ENCODE results near the gene RNU7-1. TPM values are rescaled to one million over a fixed set of nuclear protein-coding genes. Genes with fewer than 3 reads are reported as not detected.
A peak's percentile ranks its signal among the peaks of the same experiment; 100 is the strongest.

The RNU7-1 gene
- polyA plus RNA-seq, 2 of the 4 experiments (the other 2 are of a cell fraction) = not detected

- ATAC-seq = no peak
- Histone ChIP-seq H3K4me1 (peaks cover 40% of the 10 kb centered on the region), H3K4me3 (no peak overlapping the region), H3K4me2 (no peak overlapping the region), H3K9me3 (no peaks in the 10 kb centered on the region), H3K27ac (no peak overlapping the region)
- no peak for DNase-seq (ENCODE audit: low read depth in 1 of 2, low spot score in 1 of 2)
- POLR2A ChIA-PET = no interaction called here
- TF ChIP-seq USF2 (IDR thresholded peaks at IDR 0.05) (no peak), EP300 (IDR thresholded peaks at IDR 0.05) (no peak), ELK1 (IDR thresholded peaks at IDR 0.05; ENCODE audit: low read depth, low read length) (no peak), CEBPB (IDR thresholded peaks at IDR 0.05) (no peak), BHLHE40 (IDR thresholded peaks at IDR 0.05; ENCODE audit: low read depth, low read length) (no peak), HMGXB4 (CRISPR knock-in tag; IDR thresholded peaks at IDR 0.05; ENCODE audit: borderline replicate concordance) (no peak), POLR2AphosphoS2 (conservative IDR thresholded peaks at IDR 0.05; ENCODE audit: low read length) (no peak)
- CTCF ChIA-PET = interaction anchor here (1.0 to 3.6 kb wide), 11 partner anchors 10 to 145 kb away, joined by 3 to 44 read pairs (median 7); partner anchors contain the start of genes C12orf57, RNU7-1 and SPSB2
- WGBS (ENCODE audit: missing lambda C conversion rate) = 90% methylated on average over 10 of the region's 10 CpGs
- no peak for FAIRE-seq
Observed at GRCh38 chr12:6967651-6968100, 24.1 kb downstream of the RNU7-1 start.

GRCh38 chr12:6968426-6968825 is 24.8 kb downstream of the RNU7-1 start:
- DNase-seq (ENCODE audit: low read depth in 1 of 2, low spot score in 1 of 2) (no peak), ATAC-seq (no peak), FAIRE-seq (no peak)
- 89% methylated on average over 9 of the region's 9 CpGs for WGBS (ENCODE audit: missing lambda C conversion rate)
- no peaks in the 10 kb centered on the region for H3K9me3 ChIP-seq
- no peak overlapping the region; the same call in 2 of the 3 replicates for H3K4me3 ChIP-seq
- H3K4me2 ChIP-seq = peak overlapping the region; percentile 73
- 0 out of 6 replicates have a peak overlapping the region, but pooled peaks of 1 of the 2 experiments have one; percentile 7 for H3K27ac ChIP-seq
- H3K4me1 ChIP-seq = peaks cover 38% of the 10 kb centered on the region
- ChIA-PET POLR2A (interaction anchor here (1.5 kb wide), 1 partner anchor 24 kb away, joined by 4 read pairs; the partner anchor contains the start of genes C12orf57 and RNU7-1), CTCF (interaction anchor here (0.7 to 3.6 kb wide), 16 partner anchors 11 to 144 kb away, joined by 3 to 44 read pairs (median 5); partner anchors contain the start of genes C12orf57, C1RL, RNU7-1 and SPSB2)
- TF ChIP-seq POLR2A (IDR thresholded peaks at IDR 0.05; ENCODE audit: low read length) = no peak
- TF ChIP-seq HDAC2 (IDR thresholded peaks at IDR 0.05) = no peak

GRCh38 chr12:6970096-6970527 is 26.5 kb downstream of the RNU7-1 start:
- DNase-seq (ENCODE audit: low read depth in 1 of 2, low spot score in 1 of 2) (peak in 1 of 2 experiments; percentile 36), FAIRE-seq (no peak), ATAC-seq (peak; percentile 61 to 63)
- POLR2A ChIA-PET = interaction anchor here (1.0 to 1.6 kb wide), 2 partner anchors 9 to 26 kb away, joined by 5 to 7 read pairs; partner anchors contain the start of genes C12orf57 and RNU7-1
- peak overlapping the region; percentile 80 for H3K4me3 ChIP-seq
- H3K9me3 ChIP-seq = no peaks in the 10 kb centered on the region
- peak overlapping the region; percentile 89 to 97 for H3K27ac ChIP-seq
- H3K4me2 ChIP-seq = peak overlapping the region; percentile 73
- CTCF ChIA-PET = interaction anchor here (1.3 to 3.6 kb wide), 3 partner anchors 24 to 139 kb away, joined by 3 to 44 read pairs (median 10); partner anchors contain the start of genes C12orf57, C1RL and RNU7-1
- WGBS (ENCODE audit: missing lambda C conversion rate) = 0% methylated on average over 24 of the region's 31 CpGs
- TF ChIP-seq REST (IDR thresholded peaks at IDR 0.05) = no peak
- TF ChIP-seq HMGXB4 (CRISPR knock-in tag; IDR thresholded peaks at IDR 0.05; ENCODE audit: borderline replicate concordance) = 0 out of 2 replicates have a peak, but pooled peaks have one; percentile 40
- no peak for TF ChIP-seq GATA3 (IDR thresholded peaks at IDR 0.05; ENCODE audit: borderline replicate concordance)
- TF ChIP-seq CHD4 (IDR thresholded peaks at IDR 0.05; ENCODE audit: borderline replicate concordance) = no peak
- 0 out of 2 replicates have a peak, but pooled peaks have one; percentile 33 for TF ChIP-seq POLR2A (IDR thresholded peaks at IDR 0.05; ENCODE audit: low read length)
- TF ChIP-seq ELK1 (IDR thresholded peaks at IDR 0.05; ENCODE audit: low read depth, low read length) = no peak
- no peak for TF ChIP-seq CHD2 (IDR thresholded peaks at IDR 0.05; ENCODE audit: low read length, partially characterized antibody)
- no peak for TF ChIP-seq HOXB5 (CRISPR knock-in tag; IDR thresholded peaks at IDR 0.05)
- peaks cover 33% of the 10 kb centered on the region for H3K4me1 ChIP-seq

All from A549 (cell line).